HCT116 (cell line): Measurements from ENCODE around the gene TMEM181. TPM values are rescaled to one million over a fixed set of nuclear protein-coding genes. Genes with fewer than 3 reads are reported as not detected.
"Not testable (repeated sequence)": the region's sequence is repeated elsewhere in the genome, so short reads cannot be mapped to it uniquely, and the experiment has no call there.

Experiments used
- ATAC-seq: fragments of 200-7000 bp; cut with Tn5 transposase; 2 replicates; pipeline ENCODE4 v1.9.1; 2020; ENCODE audit warnings: mild to moderate bottlenecking, moderate library complexity
- BruUV-seq: library from RNA; stranded (reverse); fragments of 400-500 nt; replicated peaks from 2 replicates; lab custom pipeline; 2021; lab: Mats Ljungman, UMichigan
- CTCF ChIA-PET: fragments of 300-600 bp; sonication (Branson Sonifier 250); formaldehyde crosslinking; loops from one replicate; lab custom pipeline; 2021; ENCODE audit warnings: antibody characterized with exemption; lab: Charles Lee
- POLR2A ChIA-PET: fragments of 300-600, 350-600 bp; sonication (Branson Sonifier 250); formaldehyde crosslinking; loops from one replicate; lab custom pipeline; 2021; ENCODE audit warnings: antibody characterized with exemption; lab: Charles Lee
- RAD21 ChIA-PET, 2 experiments: fragments of 300-600 bp; sonication (Branson Sonifier 250); formaldehyde crosslinking; loops; one replicate each; lab custom pipeline; 2023; ENCODE audit warnings: low total read pairs in 2 of 2; ENCODE audit not compliant: uncharacterized antibody in 2 of 2, unreplicated experiment in 2 of 2, low non-redundant PET in 1 of 2; lab: Charles Lee
- DNase-seq: peaks from one replicate; pipeline ENCODE4 v3.0.0-alpha.2; 2010; ENCODE audit warnings: low read depth, low spot score
- H2AFZ ChIP-seq: fragments of 200-600 bp; shearing (Covaris generic), sonication (generic); 2 replicates; pipeline ENCODE4 v1.6.1; 2017; ENCODE audit warnings: low read depth, mixed run types, mixed read lengths, antibody characterized with exemption, low read length; ENCODE audit not compliant: poor library complexity, severe bottlenecking
- H3K27ac ChIP-seq: 2 replicates; pipeline ENCODE4 v1.5.1; 2012; ENCODE audit warnings: low read depth, low read length
- H3K27me3 ChIP-seq: fragments of 200-600 bp; sonication (generic); 2 replicates; pipeline ENCODE4 v1.6.1; 2016; ENCODE audit warnings: mixed run types, low read length, mixed read lengths; ENCODE audit not compliant: insufficient read depth
- H3K36me3 ChIP-seq, 2 experiments: fragments of 200-500 bp in 1 of 2; fragments of 200-600 bp in 1 of 2; sonication (Bioruptor generic) in 1 of 2; sonication (generic) in 1 of 2; 2 replicates each; pipeline versions ENCODE4 v1.5.1 to v1.6.1; 2014 to 2016; ENCODE audit warnings: low read length in 2 of 2, inconsistent platforms in 1 of 2, mixed read lengths in 1 of 2, mixed run types in 1 of 2; ENCODE audit not compliant: insufficient read depth in 2 of 2, control insufficient read depth in 1 of 2
- H3K4me1 ChIP-seq, 2 experiments: fragments of 200-600 bp in 1 of 2; sonication (generic) in 1 of 2; 2 replicates each; pipeline versions ENCODE4 v1.5.1 to v1.6.1; 2012 to 2017; ENCODE audit warnings: low read length in 2 of 2, inconsistent platforms in 1 of 2, mild to moderate bottlenecking in 1 of 2, mixed read lengths in 1 of 2, mixed run types in 1 of 2, moderate library complexity in 1 of 2; ENCODE audit not compliant: insufficient read depth in 2 of 2, control insufficient read depth in 1 of 2
- H3K4me2 ChIP-seq: fragments of 200-600 bp; sonication (generic); 2 replicates; pipeline ENCODE4 v1.6.1; 2017; ENCODE audit warnings: mixed run types, low read length, mixed read lengths
- H3K4me3 ChIP-seq, 2 experiments: fragments of 200-600 bp in 1 of 2; sonication (generic) in 1 of 2; replicated peaks in 1 of 2; 2 replicates each; pipeline ENCODE4 v1.5.1; 2011 to 2016; ENCODE audit warnings: low read length in 2 of 2, control low read depth in 1 of 2, low read depth in 1 of 2, mild to moderate bottlenecking in 1 of 2, mixed read lengths in 1 of 2, mixed run types in 1 of 2
- H3K79me2 ChIP-seq: fragments of 200-600 bp; sonication (generic); 2 replicates; pipeline ENCODE4 v1.6.1; 2017; ENCODE audit warnings: mild to moderate bottlenecking, mixed run types, low read length, moderate library complexity, mixed read lengths; ENCODE audit not compliant: insufficient read depth
- H3K9ac ChIP-seq: fragments of 200-600 bp; sonication (generic); 2 replicates; pipeline ENCODE4 v1.6.1; 2016; ENCODE audit warnings: low read length, mixed read lengths
- H3K9me2 ChIP-seq: fragments of 200-600 bp; sonication (generic), shearing (Covaris generic); 2 replicates; pipeline ENCODE4 v1.6.1; 2017; ENCODE audit warnings: mixed run types, mild to moderate bottlenecking, moderate library complexity; ENCODE audit not compliant: insufficient read depth
- H3K9me3 ChIP-seq, 2 experiments: fragments of 200-500 bp in 1 of 2; fragments of 200-600 bp in 1 of 2; sonication (Bioruptor generic) in 1 of 2; sonication (generic) in 1 of 2; 2 replicates each; pipeline ENCODE4 v1.6.1; 2014 to 2017; ENCODE audit warnings: low read length in 2 of 2, mixed read lengths in 2 of 2, inconsistent platforms in 1 of 2, low read depth in 1 of 2, mild to moderate bottlenecking in 1 of 2, mixed run types in 1 of 2, moderate library complexity in 1 of 2; ENCODE audit not compliant: control insufficient read depth in 1 of 2, insufficient read depth in 1 of 2
- H4K20me1 ChIP-seq: fragments of 200-600 bp; sonication (generic), shearing (Covaris generic); 2 replicates; pipeline ENCODE4 v1.6.1; 2017; ENCODE audit warnings: mixed run types, mild to moderate bottlenecking, moderate library complexity; ENCODE audit not compliant: insufficient read depth
- POLR2A ChIP-seq: IDR thresholded peaks from 2 replicates; pipeline ENCODE4 v1.7.0; 2011; ENCODE audit warnings: borderline replicate concordance; ENCODE audit not compliant: insufficient read depth, insufficient read length; ENCODE audit errors: extremely low read depth
- RAD21 ChIP-seq: IDR thresholded peaks from 2 replicates; pipeline ENCODE4 v1.6.1; 2012; ENCODE audit warnings: low read depth, mild to moderate bottlenecking
- intact Hi-C: fragments of 100-400 bp; cut with micrococcal nuclease; formaldehyde crosslinking; loops from 2 replicates; pipeline ENCODE4 v1.10.0; 2022
- total RNA-seq: library from RNA; stranded (reverse); gene quantifications from one replicate; pipeline ENCODE4 v1.2.1, GENCODE V29; 2021; ENCODE audit not compliant: unreplicated experiment

Gene TMEM181
- total RNA-seq, 1 experiment from 2014 or later = 34.4 TPM

DNA sequence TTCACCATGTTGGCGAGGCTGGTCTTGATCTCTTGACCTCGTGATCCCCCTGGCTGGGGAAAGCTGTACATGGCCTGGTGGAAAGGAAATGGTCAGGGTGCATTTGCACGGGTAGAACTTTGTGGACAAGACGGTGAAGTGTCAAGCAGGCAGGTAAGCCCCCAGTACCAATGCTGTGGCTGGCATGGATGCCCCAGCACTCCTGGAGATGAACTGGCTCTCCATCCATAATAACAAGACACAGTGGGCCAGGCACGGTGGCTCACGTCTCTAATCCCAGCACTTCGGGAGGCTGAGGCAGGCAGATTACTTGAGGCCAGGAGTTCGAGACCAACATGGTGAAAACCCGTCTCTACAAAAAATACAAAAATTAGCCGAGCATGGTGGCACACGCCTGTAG, 37.3 kb upstream of the TMEM181 start (continued):
- no peak for TF ChIP-seq RAD21

GRCh38 chr6:158524311-158524710, 35.6 kb upstream of the TMEM181 start:
- H3K4me2 ChIP-seq = no peak overlapping the region
- no peaks in the 10 kb centered on the region for H4K20me1 ChIP-seq
- ChIA-PET CTCF (no interaction called here), RAD21 (no interaction called here), POLR2A (no interaction called here)
- no peaks in the 10 kb centered on the region for H3K4me1 ChIP-seq
- no peaks in the 10 kb centered on the region for H3K9me2 ChIP-seq
- H3K9me3 ChIP-seq = no peaks in the 10 kb centered on the region
- H2AFZ ChIP-seq = no peak overlapping the region
- TF ChIP-seq RAD21 (no peak), POLR2A (no peak)
- H3K27ac ChIP-seq = no peak overlapping the region
- H3K9ac ChIP-seq = no peak overlapping the region
- H3K79me2 ChIP-seq = no peaks in the 10 kb centered on the region
- no peak for ATAC-seq
- H3K4me3 ChIP-seq = no peak overlapping the region
- intact Hi-C loops = no loop called here
- no peaks in the 10 kb centered on the region for H3K27me3 ChIP-seq
- H3K36me3 ChIP-seq = no peaks in the 10 kb centered on the region
- no TSS peak for BruUV-seq
- no peak for DNase-seq

DNA sequence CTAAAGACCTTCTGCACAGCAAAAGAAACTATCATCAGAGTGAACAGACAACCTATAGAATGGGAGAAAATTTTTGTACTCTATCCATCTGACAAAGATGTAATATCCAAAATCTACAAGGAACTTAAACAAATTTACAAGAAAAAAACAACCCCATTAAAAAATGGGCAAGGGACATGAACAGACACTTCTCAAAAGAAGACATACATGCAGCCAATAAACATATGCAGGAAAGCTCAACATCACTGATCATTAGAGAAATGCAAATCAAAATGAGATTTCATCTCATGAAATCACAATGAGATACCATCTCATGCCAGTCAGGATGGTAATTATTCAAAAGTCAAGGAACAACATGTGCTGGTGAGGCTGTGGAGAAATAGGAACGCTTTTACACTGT, 32.0 kb upstream of the TMEM181 start:
- H3K9ac ChIP-seq, H3K4me1 ChIP-seq, H3K36me3 ChIP-seq, intact Hi-C loops, DNase-seq, H3K79me2 ChIP-seq, H3K4me2 ChIP-seq, POLR2A ChIA-PET, H3K27ac ChIP-seq, CTCF ChIA-PET, H3K4me3 ChIP-seq, H3K9me2 ChIP-seq, H2AFZ ChIP-seq, H3K27me3 ChIP-seq, ATAC-seq, RAD21 ChIA-PET, H4K20me1 ChIP-seq, BruUV-seq, H3K9me3 ChIP-seq: not testable (repeated sequence)
